ENCODE data around the gene NR2C2.

The NR2C2 gene

DNA sequence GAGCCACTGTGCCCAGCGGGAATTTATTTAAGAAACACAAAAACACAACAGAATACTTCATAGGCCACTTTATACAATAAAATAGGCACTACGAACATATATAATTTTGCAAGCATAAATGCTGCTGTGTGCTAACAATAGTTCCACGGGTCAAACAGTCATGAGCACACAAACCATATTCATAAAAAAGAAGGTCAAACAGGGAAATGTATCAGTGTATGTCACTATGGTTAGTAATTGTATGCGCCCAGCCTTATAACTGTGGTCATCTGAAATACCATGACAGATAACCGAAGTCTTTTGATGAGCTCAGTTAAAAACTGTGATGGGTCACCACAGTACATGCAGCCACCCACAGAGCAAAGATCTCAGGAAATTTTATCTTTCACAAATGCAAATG lies 38.1 kb upstream of the NR2C2 start:
- H3K36me3 ChIP-seq (ENCODE audit: control insufficient read depth, insufficient read depth, low read length), result peaks cover 21% of the 10 kb centered on the region
- no peak overlapping the region for H3K27ac ChIP-seq (ENCODE audit: low read depth, low read length, severe bottlenecking)
- H3K4me1 ChIP-seq (ENCODE audit: control insufficient read depth, insufficient read depth, low read length, poor library complexity, severe bottlenecking), result no peaks in the 10 kb centered on the region
- WGBS, 2 experiments (ENCODE audit: insufficient coverage in 2 of 2), result 96% methylated on average over 3 of the region's 5 CpGs; no CpG with 5 or more reads in 1 of the 2 experiments
- no peaks in the 10 kb centered on the region for H3K9me3 ChIP-seq (ENCODE audit: control insufficient read depth, low read length)
- no peak overlapping the region for H3K4me3 ChIP-seq (ENCODE audit: extremely low read depth, insufficient read depth, low read length, poor library complexity, severe bottlenecking)

DNA sequence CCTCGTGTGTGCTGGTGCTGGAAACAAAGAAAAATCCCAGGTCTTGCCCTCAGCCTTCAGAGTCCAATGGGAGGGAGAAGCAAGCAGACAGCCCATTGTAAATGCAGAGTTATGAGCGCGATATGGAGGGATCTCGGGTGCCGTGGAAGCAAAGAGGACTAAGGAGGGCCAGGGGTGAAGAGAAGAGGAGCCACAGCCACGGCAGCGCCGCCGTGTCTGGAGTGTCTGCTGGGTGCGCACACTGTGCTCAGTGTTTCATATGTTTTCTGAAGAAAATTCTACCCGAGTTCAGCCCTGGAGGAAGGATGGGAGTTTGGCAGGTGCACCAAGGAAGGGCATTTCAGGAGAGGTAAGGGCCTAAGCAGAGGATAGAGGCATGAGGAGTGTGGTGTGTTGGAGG lies 35.7 kb upstream of the NR2C2 start:
- H3K27ac ChIP-seq (ENCODE audit: low read depth, low read length, severe bottlenecking), result no peak overlapping the region
- no peaks in the 10 kb centered on the region for H3K4me1 ChIP-seq (ENCODE audit: control insufficient read depth, insufficient read depth, low read length, poor library complexity, severe bottlenecking)
- H3K4me3 ChIP-seq (ENCODE audit: extremely low read depth, insufficient read depth, low read length, poor library complexity, severe bottlenecking), result no peak overlapping the region
- H3K9me3 ChIP-seq (ENCODE audit: control insufficient read depth, low read length), result no peaks in the 10 kb centered on the region
- H3K36me3 ChIP-seq (ENCODE audit: control insufficient read depth, insufficient read depth, low read length), result peaks cover 12% of the 10 kb centered on the region
- 89 to 91% methylated on average over 9 to 11 of the region's 11 CpGs for WGBS, 2 experiments (ENCODE audit: insufficient coverage in 2 of 2)

GRCh38 chr3:14913071-14913925 lies 34.1 kb upstream of the NR2C2 start:
- H3K4me3 ChIP-seq (ENCODE audit: extremely low read depth, insufficient read depth, low read length, poor library complexity, severe bottlenecking), result no peak overlapping the region
- WGBS, 2 experiments (ENCODE audit: insufficient coverage in 2 of 2), result 76 to 79% methylated on average over 4 to 8 of the region's 10 CpGs
- H3K4me1 ChIP-seq (ENCODE audit: control insufficient read depth, insufficient read depth, low read length, poor library complexity, severe bottlenecking), result no peaks in the 10 kb centered on the region
- peaks cover 5% of the 10 kb centered on the region for H3K36me3 ChIP-seq (ENCODE audit: control insufficient read depth, insufficient read depth, low read length)
- H3K9me3 ChIP-seq (ENCODE audit: control insufficient read depth, low read length), result no peaks in the 10 kb centered on the region
- no peak overlapping the region for H3K27ac ChIP-seq (ENCODE audit: low read depth, low read length, severe bottlenecking)

DNA sequence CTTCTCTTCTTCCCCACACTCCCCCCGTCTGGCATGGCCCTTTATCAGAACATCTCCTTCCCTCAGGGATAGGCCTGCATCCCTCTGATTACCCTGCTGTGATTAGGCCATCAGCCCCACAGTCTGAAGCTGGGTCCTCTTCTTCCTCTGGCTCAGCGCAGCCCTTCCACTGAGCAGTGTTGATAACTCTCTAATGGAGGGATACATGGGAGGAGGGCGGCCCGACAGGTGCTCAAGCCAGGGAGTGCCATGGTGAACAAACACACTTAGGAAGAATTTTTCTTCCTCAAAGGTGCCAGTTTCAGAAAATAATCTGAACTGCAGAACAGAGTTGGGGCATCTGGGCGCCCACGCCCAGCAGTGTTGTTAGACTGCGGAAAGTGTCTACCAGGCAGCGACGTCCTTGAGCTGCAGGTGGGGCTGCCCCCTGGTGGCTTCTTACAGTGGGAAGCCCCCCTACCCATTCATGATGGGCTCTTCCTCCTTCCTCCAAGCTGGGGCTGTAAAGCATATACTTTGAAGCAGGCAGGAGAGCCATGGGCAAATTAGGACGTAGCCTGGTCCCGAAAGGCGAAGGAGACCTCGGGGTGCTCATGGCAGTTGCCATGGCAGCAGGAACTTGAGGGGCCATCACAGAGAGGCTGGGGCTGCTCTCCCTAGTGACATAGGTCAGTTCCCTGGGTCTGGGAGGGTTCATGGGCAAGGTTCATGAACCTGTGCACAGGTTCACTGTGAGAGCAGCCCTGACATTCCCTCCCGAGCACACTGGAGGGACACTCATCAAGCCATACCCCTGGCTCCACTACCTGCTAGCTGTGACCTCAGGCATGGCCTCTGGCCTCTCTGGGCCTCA lies 33.2 kb upstream of the NR2C2 start:
- Histone ChIP-seq H3K4me1 (ENCODE audit: control insufficient read depth, insufficient read depth, low read length, poor library complexity, severe bottlenecking) (no peaks in the 10 kb centered on the region), H3K4me3 (ENCODE audit: extremely low read depth, insufficient read depth, low read length, poor library complexity, severe bottlenecking) (no peak overlapping the region), H3K27ac (ENCODE audit: low read depth, low read length, severe bottlenecking) (no peak overlapping the region), H3K9me3 (ENCODE audit: control insufficient read depth, low read length) (no peaks in the 10 kb centered on the region), H3K36me3 (ENCODE audit: control insufficient read depth, insufficient read depth, low read length) (peaks cover 5% of the 10 kb centered on the region)
- whole genome bisulfite sequencing, 2 experiments (ENCODE audit: insufficient coverage in 2 of 2), result 81 to 82% methylated on average over 12 of the region's 14 CpGs

DNA sequence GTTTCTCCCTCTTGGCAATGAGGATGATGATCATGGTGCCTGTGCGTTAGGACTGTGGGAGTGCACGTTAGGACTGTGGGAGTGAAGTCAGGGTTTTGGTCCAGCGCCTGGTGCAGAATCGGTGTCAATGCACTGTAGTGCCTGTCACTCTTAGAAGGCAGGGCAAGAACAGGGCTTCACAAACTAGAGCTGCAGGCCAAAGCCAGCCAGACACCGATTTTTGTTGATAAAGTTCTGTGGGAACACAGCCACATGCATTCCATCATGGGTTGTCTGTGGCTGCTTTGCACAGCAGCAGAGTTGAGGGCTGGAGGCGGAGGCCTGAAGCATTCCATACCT lies 32.6 kb upstream of the NR2C2 start:
- WGBS, 2 experiments (ENCODE audit: insufficient coverage in 2 of 2), result 75 to 84% methylated on average over 3 to 4 of the region's 6 CpGs
- Histone ChIP-seq H3K4me1 (ENCODE audit: control insufficient read depth, insufficient read depth, low read length, poor library complexity, severe bottlenecking) (no peaks in the 10 kb centered on the region), H3K27ac (ENCODE audit: low read depth, low read length, severe bottlenecking) (no peak overlapping the region), H3K9me3 (ENCODE audit: control insufficient read depth, low read length) (no peaks in the 10 kb centered on the region), H3K4me3 (ENCODE audit: extremely low read depth, insufficient read depth, low read length, poor library complexity, severe bottlenecking) (no peak overlapping the region), H3K36me3 (ENCODE audit: control insufficient read depth, insufficient read depth, low read length) (peaks cover 5% of the 10 kb centered on the region)

- Histone ChIP-seq H3K9me3 (ENCODE audit: control insufficient read depth, low read length) (no peaks in the 10 kb centered on the region), H3K4me1 (ENCODE audit: control insufficient read depth, insufficient read depth, low read length, poor library complexity, severe bottlenecking) (no peaks in the 10 kb centered on the region), H3K36me3 (ENCODE audit: control insufficient read depth, insufficient read depth, low read length) (peaks cover 4% of the 10 kb centered on the region), H3K27ac (ENCODE audit: low read depth, low read length, severe bottlenecking) (no peak overlapping the region), H3K4me3 (ENCODE audit: extremely low read depth, insufficient read depth, low read length, poor library complexity, severe bottlenecking) (no peak overlapping the region)
- 91 to 92% methylated on average over 3 of the region's 3 CpGs for WGBS, 2 experiments (ENCODE audit: insufficient coverage in 2 of 2)
These were observed 31.7 kb upstream of the NR2C2 start for GRCh38 chr3:14915636-14916222.

DNA sequence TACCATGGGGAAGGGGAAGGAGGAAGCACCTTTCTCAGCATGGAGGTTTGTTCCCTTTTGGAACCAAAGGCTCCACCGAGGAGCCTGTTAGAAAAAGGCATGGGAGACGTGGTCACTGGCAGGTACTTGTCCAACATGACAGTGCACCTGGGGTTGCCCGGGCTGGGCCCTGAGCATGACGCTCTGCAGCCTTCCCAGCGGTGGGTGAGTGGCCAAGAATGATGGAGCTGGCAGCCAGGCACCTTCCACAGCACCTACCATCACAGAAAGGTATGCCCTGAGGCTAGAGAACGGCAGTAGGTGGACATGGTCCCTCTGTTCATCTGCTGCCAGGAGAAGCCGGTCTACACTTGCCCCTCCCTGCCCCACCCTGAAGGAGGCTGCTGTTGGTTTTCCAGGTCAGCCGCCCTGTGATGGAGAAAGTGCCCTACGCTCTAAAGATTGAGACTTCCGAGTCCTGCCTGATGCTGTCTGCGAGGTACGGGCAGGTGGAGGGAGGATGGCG lies 29.0 kb upstream of the NR2C2 start:
- Histone ChIP-seq H3K9me3 (ENCODE audit: control insufficient read depth, low read length) (no peaks in the 10 kb centered on the region), H3K4me1 (ENCODE audit: control insufficient read depth, insufficient read depth, low read length, poor library complexity, severe bottlenecking) (peaks cover 4% of the 10 kb centered on the region), H3K27ac (ENCODE audit: low read depth, low read length, severe bottlenecking) (no peak overlapping the region), H3K4me3 (ENCODE audit: extremely low read depth, insufficient read depth, low read length, poor library complexity, severe bottlenecking) (no peak overlapping the region), H3K36me3 (ENCODE audit: control insufficient read depth, insufficient read depth, low read length) (no peaks in the 10 kb centered on the region)
- 89 to 91% methylated on average over 13 of the region's 13 CpGs for WGBS, 2 experiments (ENCODE audit: insufficient coverage in 2 of 2)

DNA sequence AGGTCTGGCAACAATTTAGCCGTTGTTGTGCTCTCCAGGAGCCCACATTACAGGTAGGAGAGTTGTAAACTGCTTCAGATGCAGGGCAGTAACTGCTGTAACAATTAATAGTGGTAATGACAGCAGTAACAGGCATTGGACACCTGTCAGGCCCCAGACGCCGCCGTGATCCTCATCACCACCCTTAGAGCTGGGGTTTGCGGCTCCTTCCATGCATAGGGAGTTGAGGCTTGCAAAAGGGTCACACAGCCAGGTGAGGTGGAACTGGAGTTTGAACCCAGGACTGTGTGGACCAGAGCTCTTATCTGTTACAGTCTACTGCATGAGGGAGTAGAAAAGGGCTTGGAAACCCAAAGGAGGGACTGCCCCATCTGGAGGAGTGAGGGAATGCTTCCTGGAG lies 26.8 kb upstream of the NR2C2 start:
- Histone ChIP-seq H3K27ac (ENCODE audit: low read depth, low read length, severe bottlenecking) (no peak overlapping the region), H3K4me3 (ENCODE audit: extremely low read depth, insufficient read depth, low read length, poor library complexity, severe bottlenecking) (no peak overlapping the region), H3K4me1 (ENCODE audit: control insufficient read depth, insufficient read depth, low read length, poor library complexity, severe bottlenecking) (peaks cover 4% of the 10 kb centered on the region), H3K9me3 (ENCODE audit: control insufficient read depth, low read length) (no peaks in the 10 kb centered on the region), H3K36me3 (ENCODE audit: control insufficient read depth, insufficient read depth, low read length) (no peaks in the 10 kb centered on the region)
- 98 to 100% methylated on average over 1 to 5 of the region's 5 CpGs for WGBS, 2 experiments (ENCODE audit: insufficient coverage in 2 of 2)

- H3K9me3 ChIP-seq (ENCODE audit: control insufficient read depth, low read length), result no peaks in the 10 kb centered on the region
- no peak overlapping the region for H3K27ac ChIP-seq (ENCODE audit: low read depth, low read length, severe bottlenecking)
- H3K36me3 ChIP-seq (ENCODE audit: control insufficient read depth, insufficient read depth, low read length), result no peaks in the 10 kb centered on the region
- 14 to 32% methylated on average over 8 to 10 of the region's 10 CpGs for WGBS, 2 experiments (ENCODE audit: insufficient coverage in 2 of 2)
- H3K4me3 ChIP-seq (ENCODE audit: extremely low read depth, insufficient read depth, low read length, poor library complexity, severe bottlenecking), result no peak overlapping the region
- H3K4me1 ChIP-seq (ENCODE audit: control insufficient read depth, insufficient read depth, low read length, poor library complexity, severe bottlenecking), result peaks cover 4% of the 10 kb centered on the region
These were observed 26.3 kb upstream of the NR2C2 start for GRCh38 chr3:14921034-14921616.
